Hippocampal formation (tissue), 2 donors: ENCODE data around the gene VCAM1.

Experiments used
- DNase-seq, 2 donors: peaks; one replicate each; lab custom pipeline; 2025; lab: John Stamatoyannopoulos, UW

VCAM1 gene

GRCh38 chr1:100724281-100724680, 4.7 kb downstream of the VCAM1 start:
- DNase-seq = no peak

- no peak for DNase-seq
Observed at GRCh38 chr1:100730130-100730529, 10.6 kb downstream of the VCAM1 start.

GRCh38 chr1:100731309-100731708, 11.8 kb downstream of the VCAM1 start:
- no peak for DNase-seq

GRCh38 chr1:100731758-100732157, 12.2 kb downstream of the VCAM1 start:
- DNase-seq = no peak

GRCh38 chr1:100734676-100735075, 15.1 kb downstream of the VCAM1 start:
- no peak for DNase-seq

- no peak for DNase-seq
Observed at GRCh38 chr1:100735244-100735643, 15.7 kb downstream of the VCAM1 start.

GRCh38 chr1:100736324-100736723, 16.8 kb downstream of the VCAM1 start:
- DNase-seq = no peak

- DNase-seq = no peak
Observed at GRCh38 chr1:100736746-100737145, 17.2 kb downstream of the VCAM1 start.

- no peak for DNase-seq
Observed at GRCh38 chr1:100746542-100746932, 27.0 kb downstream of the VCAM1 start.

- no peak for DNase-seq
Observed at GRCh38 chr1:100747771-100748170, 28.2 kb downstream of the VCAM1 start.

- no peak for DNase-seq
Observed at GRCh38 chr1:100750005-100750885, 30.7 kb downstream of the VCAM1 start.

GRCh38 chr1:100752791-100753190, 33.2 kb downstream of the VCAM1 start:
- DNase-seq = no peak

GRCh38 chr1:100757946-100758345, 38.4 kb downstream of the VCAM1 start:
- DNase-seq = no peak

- DNase-seq = no peak
Observed at GRCh38 chr1:100759188-100759587, 39.6 kb downstream of the VCAM1 start.

GRCh38 chr1:100760511-100760910, 41.0 kb downstream of the VCAM1 start:
- no peak for DNase-seq

GRCh38 chr1:100762461-100762860, 42.9 kb downstream of the VCAM1 start:
- DNase-seq = no peak

GRCh38 chr1:100767176-100767890, 47.8 kb downstream of the VCAM1 start:
- DNase-seq = no peak

GRCh38 chr1:100769323-100769722, 49.8 kb downstream of the VCAM1 start:
- DNase-seq = no peak

- DNase-seq = no peak
Observed at GRCh38 chr1:100769906-100770646, 50.5 kb downstream of the VCAM1 start.

- no peak for DNase-seq
Observed at GRCh38 chr1:100773444-100773843, 53.9 kb downstream of the VCAM1 start.

GRCh38 chr1:100774370-100774769, 54.8 kb downstream of the VCAM1 start:
- no peak for DNase-seq

- no peak for DNase-seq
Observed at GRCh38 chr1:100775483-100775882, 55.9 kb downstream of the VCAM1 start.

- no peak for DNase-seq
Observed at GRCh38 chr1:100778748-100779147, 59.2 kb downstream of the VCAM1 start.
